ENCODE data around the gene KCNK2. TPM values are rescaled to one million over a fixed set of nuclear protein-coding genes. Genes with fewer than 3 reads are reported as not detected.
A peak's percentile ranks its signal among the peaks of the same experiment; 100 is the strongest.

The KCNK2 gene, protein sequence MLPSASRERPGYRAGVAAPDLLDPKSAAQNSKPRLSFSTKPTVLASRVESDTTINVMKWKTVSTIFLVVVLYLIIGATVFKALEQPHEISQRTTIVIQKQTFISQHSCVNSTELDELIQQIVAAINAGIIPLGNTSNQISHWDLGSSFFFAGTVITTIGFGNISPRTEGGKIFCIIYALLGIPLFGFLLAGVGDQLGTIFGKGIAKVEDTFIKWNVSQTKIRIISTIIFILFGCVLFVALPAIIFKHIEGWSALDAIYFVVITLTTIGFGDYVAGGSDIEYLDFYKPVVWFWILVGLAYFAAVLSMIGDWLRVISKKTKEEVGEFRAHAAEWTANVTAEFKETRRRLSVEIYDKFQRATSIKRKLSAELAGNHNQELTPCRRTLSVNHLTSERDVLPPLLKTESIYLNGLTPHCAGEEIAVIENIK
- total RNA-seq (2014; rRNA removed; shearing (Covaris generic)) (0.07 and 0.23 TPM in 2 replicates), polyA plus RNA-seq (2016; fragmentation: Nextera tagmentation; extraction: Ambion mirVana) (0.07 and 0.24 TPM in 2 replicates)
- long read RNA-seq = 0 reads

DNA sequence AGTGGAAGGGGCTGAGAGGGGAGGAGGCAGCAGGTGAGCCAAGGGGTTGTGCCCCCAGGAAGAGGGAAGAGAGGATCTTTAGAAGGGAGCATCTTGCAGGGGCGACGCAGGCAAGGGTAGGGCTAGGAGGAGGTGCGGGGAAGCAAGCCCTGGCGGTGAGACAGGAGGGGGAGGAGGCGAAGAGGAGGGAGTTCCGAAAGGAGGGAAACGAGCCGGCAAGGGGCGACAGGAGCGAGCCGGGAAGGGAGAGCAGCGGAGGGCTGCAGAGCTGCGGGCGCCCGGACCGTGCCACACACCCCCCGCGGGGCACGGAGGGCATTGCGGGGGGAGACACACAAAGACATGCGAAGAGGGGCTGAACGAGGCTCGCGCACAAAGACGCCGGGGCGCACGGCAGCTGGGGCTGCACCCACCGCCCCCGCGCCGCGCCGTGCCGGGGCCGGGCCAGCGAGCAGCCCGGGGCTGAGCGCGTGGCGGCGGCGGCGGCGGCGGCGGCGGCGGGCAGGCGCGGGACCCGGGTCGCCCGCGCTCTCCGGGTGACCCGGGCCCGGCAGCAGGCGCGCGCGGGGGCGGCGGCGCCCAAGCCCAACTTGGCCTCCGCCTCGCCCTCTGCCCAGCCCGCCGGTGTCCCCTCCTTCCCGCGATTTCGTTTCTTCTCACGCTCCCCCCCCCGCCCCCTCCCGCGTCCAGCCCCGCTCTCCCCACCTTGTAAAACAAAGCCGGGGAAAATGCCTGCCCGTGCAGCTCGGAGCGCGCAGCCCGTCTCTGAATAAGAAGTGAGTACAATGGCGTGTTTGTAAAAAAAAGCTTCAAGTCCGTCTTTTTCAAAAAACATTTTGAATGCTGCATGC, at the start of gene KCNK2:
Gene KCNK2, plus strand, starts transcription at position 206 of the 851 bp plus-strand sequence. CDS start 649 bp downstream, outside the sequence.
- Histone ChIP-seq H2AFZ (peak within 1 kb of the TSS; percentile 99), H3K4me2 (peak within 1 kb of the TSS; percentile 94), H4K20me1 (replicated peaks; ENCODE audit: insufficient read depth) (0 out of 2 replicates have a peak, but pooled peaks cover 4% of the 10 kb centered on the region), H3K27me3 (ENCODE audit: insufficient read depth) (peaks cover 81% of the 10 kb centered on the region), H3K79me2 (replicated peaks; ENCODE audit: insufficient read depth) (no peaks in the 10 kb centered on the region), H3K9me2 (ENCODE audit: insufficient read depth) (no peaks in the 10 kb centered on the region), H3K36me3 (ENCODE audit: insufficient read depth) (no peaks in the 10 kb centered on the region), H3K27ac (ENCODE audit: low read depth) (no peak within 1 kb of the TSS), H3F3A (replicated peaks; ENCODE audit: low read depth) (no peaks in the 10 kb centered on the region), H3K4me3 (peak within 1 kb of the TSS; percentile 78), H3K4me1 (ENCODE audit: insufficient read depth) (peaks cover 3% of the 10 kb centered on the region; the same call in 1 of the 2 replicates)
- peak within 1 kb of the TSS; percentile 78 for H3K4me3 Mint-ChIP-seq
- DNase-seq (ENCODE audit: low spot score) (peak; percentile 75), ATAC-seq (peak; percentile 86)
- H3K27me3 Mint-ChIP-seq (ENCODE audit: insufficient read depth, low read depth, poor library complexity) = peaks cover 56% of the 10 kb centered on the region
- TF ChIP-seq NANOG (IDR thresholded peaks at IDR 0.05; ENCODE audit: borderline replicate concordance) (no peak), CREB1 (CRISPR knock-in tag; IDR thresholded peaks at IDR 0.05; ENCODE audit: low read depth) (no peak), ZNF331 (CRISPR knock-in tag; IDR thresholded peaks at IDR 0.05; ENCODE audit: low read depth) (no peak), ZNF114 (CRISPR knock-in tag; IDR thresholded peaks at IDR 0.05) (no peak), JUNB (IDR thresholded peaks at IDR 0.05; ENCODE audit: unreplicated experiment) (no peak), POLR2AphosphoS5 (IDR thresholded peaks at IDR 0.05; ENCODE audit: low read depth) (no peak), STAT1 (IDR thresholded peaks at IDR 0.05; ENCODE audit: unreplicated experiment) (no peak)
- TF ChIP-seq, protein P1, sequence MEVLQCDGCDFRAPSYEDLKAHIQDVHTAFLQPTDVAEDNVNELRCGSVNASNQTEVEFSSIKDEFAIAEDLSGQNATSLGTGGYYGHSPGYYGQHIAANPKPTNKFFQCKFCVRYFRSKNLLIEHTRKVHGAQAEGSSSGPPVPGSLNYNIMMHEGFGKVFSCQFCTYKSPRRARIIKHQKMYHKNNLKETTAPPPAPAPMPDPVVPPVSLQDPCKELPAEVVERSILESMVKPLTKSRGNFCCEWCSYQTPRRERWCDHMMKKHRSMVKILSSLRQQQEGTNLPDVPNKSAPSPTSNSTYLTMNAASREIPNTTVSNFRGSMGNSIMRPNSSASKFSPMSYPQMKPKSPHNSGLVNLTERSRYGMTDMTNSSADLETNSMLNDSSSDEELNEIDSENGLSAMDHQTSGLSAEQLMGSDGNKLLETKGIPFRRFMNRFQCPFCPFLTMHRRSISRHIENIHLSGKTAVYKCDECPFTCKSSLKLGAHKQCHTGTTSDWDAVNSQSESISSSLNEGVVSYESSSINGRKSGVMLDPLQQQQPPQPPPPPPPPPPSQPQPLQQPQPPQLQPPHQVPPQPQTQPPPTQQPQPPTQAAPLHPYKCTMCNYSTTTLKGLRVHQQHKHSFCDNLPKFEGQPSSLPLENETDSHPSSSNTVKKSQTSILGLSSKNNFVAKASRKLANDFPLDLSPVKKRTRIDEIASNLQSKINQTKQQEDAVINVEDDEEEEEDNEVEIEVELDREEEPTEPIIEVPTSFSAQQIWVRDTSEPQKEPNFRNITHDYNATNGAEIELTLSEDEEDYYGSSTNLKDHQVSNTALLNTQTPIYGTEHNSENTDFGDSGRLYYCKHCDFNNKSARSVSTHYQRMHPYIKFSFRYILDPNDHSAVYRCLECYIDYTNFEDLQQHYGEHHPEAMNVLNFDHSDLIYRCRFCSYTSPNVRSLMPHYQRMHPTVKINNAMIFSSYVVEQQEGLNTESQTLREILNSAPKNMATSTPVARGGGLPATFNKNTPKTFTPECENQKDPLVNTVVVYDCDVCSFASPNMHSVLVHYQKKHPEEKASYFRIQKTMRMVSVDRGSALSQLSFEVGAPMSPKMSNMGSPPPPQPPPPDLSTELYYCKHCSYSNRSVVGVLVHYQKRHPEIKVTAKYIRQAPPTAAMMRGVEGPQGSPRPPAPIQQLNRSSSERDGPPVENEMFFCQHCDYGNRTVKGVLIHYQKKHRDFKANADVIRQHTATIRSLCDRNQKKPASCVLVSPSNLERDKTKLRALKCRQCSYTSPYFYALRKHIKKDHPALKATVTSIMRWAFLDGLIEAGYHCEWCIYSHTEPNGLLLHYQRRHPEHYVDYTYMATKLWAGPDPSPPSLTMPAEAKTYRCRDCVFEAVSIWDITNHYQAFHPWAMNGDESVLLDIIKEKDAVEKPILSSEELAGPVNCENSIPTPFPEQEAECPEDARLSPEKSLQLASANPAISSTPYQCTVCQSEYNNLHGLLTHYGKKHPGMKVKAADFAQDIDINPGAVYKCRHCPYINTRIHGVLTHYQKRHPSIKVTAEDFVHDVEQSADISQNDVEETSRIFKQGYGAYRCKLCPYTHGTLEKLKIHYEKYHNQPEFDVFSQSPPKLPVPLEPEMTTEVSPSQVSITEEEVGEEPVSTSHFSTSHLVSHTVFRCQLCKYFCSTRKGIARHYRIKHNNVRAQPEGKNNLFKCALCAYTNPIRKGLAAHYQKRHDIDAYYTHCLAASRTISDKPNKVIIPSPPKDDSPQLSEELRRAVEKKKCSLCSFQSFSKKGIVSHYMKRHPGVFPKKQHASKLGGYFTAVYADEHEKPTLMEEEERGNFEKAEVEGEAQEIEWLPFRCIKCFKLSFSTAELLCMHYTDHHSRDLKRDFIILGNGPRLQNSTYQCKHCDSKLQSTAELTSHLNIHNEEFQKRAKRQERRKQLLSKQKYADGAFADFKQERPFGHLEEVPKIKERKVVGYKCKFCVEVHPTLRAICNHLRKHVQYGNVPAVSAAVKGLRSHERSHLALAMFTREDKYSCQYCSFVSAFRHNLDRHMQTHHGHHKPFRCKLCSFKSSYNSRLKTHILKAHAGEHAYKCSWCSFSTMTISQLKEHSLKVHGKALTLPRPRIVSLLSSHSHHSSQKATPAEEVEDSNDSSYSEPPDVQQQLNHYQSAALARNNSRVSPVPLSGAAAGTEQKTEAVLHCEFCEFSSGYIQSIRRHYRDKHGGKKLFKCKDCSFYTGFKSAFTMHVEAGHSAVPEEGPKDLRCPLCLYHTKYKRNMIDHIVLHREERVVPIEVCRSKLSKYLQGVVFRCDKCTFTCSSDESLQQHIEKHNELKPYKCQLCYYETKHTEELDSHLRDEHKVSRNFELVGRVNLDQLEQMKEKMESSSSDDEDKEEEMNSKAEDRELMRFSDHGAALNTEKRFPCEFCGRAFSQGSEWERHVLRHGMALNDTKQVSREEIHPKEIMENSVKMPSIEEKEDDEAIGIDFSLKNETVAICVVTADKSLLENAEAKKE (CRISPR knock-in tag; IDR thresholded peaks at IDR 0.05) = no peak
- TF ChIP-seq, protein P2, sequence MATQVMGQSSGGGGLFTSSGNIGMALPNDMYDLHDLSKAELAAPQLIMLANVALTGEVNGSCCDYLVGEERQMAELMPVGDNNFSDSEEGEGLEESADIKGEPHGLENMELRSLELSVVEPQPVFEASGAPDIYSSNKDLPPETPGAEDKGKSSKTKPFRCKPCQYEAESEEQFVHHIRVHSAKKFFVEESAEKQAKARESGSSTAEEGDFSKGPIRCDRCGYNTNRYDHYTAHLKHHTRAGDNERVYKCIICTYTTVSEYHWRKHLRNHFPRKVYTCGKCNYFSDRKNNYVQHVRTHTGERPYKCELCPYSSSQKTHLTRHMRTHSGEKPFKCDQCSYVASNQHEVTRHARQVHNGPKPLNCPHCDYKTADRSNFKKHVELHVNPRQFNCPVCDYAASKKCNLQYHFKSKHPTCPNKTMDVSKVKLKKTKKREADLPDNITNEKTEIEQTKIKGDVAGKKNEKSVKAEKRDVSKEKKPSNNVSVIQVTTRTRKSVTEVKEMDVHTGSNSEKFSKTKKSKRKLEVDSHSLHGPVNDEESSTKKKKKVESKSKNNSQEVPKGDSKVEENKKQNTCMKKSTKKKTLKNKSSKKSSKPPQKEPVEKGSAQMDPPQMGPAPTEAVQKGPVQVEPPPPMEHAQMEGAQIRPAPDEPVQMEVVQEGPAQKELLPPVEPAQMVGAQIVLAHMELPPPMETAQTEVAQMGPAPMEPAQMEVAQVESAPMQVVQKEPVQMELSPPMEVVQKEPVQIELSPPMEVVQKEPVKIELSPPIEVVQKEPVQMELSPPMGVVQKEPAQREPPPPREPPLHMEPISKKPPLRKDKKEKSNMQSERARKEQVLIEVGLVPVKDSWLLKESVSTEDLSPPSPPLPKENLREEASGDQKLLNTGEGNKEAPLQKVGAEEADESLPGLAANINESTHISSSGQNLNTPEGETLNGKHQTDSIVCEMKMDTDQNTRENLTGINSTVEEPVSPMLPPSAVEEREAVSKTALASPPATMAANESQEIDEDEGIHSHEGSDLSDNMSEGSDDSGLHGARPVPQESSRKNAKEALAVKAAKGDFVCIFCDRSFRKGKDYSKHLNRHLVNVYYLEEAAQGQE (IDR thresholded peaks at IDR 0.05; ENCODE audit: unreplicated experiment) = no peak
- TF ChIP-seq, protein P3, sequence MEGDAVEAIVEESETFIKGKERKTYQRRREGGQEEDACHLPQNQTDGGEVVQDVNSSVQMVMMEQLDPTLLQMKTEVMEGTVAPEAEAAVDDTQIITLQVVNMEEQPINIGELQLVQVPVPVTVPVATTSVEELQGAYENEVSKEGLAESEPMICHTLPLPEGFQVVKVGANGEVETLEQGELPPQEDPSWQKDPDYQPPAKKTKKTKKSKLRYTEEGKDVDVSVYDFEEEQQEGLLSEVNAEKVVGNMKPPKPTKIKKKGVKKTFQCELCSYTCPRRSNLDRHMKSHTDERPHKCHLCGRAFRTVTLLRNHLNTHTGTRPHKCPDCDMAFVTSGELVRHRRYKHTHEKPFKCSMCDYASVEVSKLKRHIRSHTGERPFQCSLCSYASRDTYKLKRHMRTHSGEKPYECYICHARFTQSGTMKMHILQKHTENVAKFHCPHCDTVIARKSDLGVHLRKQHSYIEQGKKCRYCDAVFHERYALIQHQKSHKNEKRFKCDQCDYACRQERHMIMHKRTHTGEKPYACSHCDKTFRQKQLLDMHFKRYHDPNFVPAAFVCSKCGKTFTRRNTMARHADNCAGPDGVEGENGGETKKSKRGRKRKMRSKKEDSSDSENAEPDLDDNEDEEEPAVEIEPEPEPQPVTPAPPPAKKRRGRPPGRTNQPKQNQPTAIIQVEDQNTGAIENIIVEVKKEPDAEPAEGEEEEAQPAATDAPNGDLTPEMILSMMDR (conservative IDR thresholded peaks at IDR 0.05; ENCODE audit: low read depth in 2 of 2) = no peak
- H3K27ac Mint-ChIP-seq = no peak within 1 kb of the TSS
- H3K9me3 Mint-ChIP-seq = no peaks in the 10 kb centered on the region
- H3K36me3 Mint-ChIP-seq (ENCODE audit: low read depth) = no peaks in the 10 kb centered on the region
- H3K4me1 Mint-ChIP-seq = peaks cover 9% of the 10 kb centered on the region; the same call in 2 of the 3 replicates

Data from GM23338 (cell line).